ENCODE results near the gene KLHL41.

DNA sequence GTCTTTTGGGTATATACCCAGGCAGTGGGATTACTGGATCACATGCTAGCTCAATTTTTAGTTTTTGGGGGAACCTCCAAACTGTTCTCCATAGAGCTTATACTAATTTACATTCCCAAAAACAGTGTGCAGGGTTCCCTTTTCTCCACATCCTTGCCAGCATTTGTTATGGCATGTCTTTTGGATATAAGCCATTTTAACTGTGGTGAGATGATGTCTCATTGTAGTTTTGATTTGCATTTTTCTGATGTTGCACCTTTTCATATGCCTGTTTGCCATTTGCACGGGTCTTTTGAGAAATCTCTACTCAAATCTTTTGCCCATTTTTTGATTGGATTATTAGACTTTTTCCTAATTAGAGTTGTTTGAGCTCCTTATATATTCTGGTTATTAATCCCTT lies 56.2 kb downstream of the KLHL41 start:
- TF ChIP-seq POLR2AphosphoS5 (IDR thresholded peaks at IDR 0.05), result no peak
- TF ChIP-seq POLR2A (IDR thresholded peaks at IDR 0.05), result no peak
- TF ChIP-seq, protein P1, sequence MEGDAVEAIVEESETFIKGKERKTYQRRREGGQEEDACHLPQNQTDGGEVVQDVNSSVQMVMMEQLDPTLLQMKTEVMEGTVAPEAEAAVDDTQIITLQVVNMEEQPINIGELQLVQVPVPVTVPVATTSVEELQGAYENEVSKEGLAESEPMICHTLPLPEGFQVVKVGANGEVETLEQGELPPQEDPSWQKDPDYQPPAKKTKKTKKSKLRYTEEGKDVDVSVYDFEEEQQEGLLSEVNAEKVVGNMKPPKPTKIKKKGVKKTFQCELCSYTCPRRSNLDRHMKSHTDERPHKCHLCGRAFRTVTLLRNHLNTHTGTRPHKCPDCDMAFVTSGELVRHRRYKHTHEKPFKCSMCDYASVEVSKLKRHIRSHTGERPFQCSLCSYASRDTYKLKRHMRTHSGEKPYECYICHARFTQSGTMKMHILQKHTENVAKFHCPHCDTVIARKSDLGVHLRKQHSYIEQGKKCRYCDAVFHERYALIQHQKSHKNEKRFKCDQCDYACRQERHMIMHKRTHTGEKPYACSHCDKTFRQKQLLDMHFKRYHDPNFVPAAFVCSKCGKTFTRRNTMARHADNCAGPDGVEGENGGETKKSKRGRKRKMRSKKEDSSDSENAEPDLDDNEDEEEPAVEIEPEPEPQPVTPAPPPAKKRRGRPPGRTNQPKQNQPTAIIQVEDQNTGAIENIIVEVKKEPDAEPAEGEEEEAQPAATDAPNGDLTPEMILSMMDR (IDR thresholded peaks at IDR 0.05), result no peak

Measured in upper lobe of left lung (tissue), 4 donors.